ENCODE measurements around the gene TNS1. TPM values are rescaled to one million over a fixed set of nuclear protein-coding genes. Genes with fewer than 3 reads are reported as not detected.

The TNS1 gene
- total RNA-seq, 4 donors from 2014 or later = 23.1 to 156 (median 81.1) TPM

DNA sequence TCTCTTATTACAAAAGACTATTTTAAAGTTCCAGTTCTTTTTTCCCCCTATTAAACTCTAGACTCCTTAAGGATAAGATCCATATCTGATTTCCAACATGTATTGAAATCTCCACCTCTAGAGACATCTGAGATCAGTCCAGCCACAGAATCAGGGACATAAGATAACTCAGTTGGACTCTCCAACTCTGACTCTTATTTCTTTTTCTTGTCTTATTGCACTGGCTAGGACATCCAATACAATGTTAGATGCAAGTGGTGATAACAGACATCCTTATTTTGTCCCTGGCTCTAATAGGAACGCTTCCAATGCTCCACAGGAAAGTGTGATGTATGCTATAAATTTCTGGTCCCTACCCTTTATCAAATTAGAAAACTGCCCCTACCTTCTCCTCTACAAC is 158.1 kb downstream of the TNS1 start:
- Histone ChIP-seq H3K4me1 (no peaks in the 10 kb centered on the region), H3K27ac (no peak overlapping the region), H3K9me3 (no peaks in the 10 kb centered on the region), H3K36me3 (peaks cover 0 to 23% (median 0%) of the 10 kb centered on the region in 3 donors), H3K27me3 (no peaks in the 10 kb centered on the region), H3K4me3 (no peak overlapping the region)
- no peak for TF ChIP-seq POLR2A (IDR thresholded peaks at IDR 0.05)
- TF ChIP-seq, protein P1, sequence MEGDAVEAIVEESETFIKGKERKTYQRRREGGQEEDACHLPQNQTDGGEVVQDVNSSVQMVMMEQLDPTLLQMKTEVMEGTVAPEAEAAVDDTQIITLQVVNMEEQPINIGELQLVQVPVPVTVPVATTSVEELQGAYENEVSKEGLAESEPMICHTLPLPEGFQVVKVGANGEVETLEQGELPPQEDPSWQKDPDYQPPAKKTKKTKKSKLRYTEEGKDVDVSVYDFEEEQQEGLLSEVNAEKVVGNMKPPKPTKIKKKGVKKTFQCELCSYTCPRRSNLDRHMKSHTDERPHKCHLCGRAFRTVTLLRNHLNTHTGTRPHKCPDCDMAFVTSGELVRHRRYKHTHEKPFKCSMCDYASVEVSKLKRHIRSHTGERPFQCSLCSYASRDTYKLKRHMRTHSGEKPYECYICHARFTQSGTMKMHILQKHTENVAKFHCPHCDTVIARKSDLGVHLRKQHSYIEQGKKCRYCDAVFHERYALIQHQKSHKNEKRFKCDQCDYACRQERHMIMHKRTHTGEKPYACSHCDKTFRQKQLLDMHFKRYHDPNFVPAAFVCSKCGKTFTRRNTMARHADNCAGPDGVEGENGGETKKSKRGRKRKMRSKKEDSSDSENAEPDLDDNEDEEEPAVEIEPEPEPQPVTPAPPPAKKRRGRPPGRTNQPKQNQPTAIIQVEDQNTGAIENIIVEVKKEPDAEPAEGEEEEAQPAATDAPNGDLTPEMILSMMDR (IDR thresholded peaks at IDR 0.05) = no peak
- no peak for DNase-seq

DNA sequence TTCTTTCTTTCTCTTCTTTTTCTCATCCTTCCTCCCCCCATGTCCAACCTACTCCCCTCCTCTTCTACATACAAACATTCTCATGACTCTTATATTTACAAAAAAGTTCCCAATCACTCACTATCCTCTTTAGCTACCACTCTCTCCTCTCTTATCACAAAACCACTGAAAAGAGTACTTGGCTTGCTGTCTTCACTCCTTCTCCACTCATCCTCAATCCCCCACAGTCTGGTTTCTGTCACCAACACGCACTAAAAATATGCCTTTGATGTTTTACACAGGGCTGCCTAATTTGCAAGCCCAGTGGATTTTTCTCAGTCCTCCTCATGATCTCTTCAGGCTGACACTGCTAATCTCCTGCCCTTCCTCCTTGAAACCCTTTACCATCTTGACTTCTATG is 159.5 kb downstream of the TNS1 start:
- H3K9me3 ChIP-seq = no peaks in the 10 kb centered on the region
- TF ChIP-seq POLR2A (IDR thresholded peaks at IDR 0.05) = no peak
- TF ChIP-seq, protein P1 (IDR thresholded peaks at IDR 0.05) = no peak
- H3K4me3 ChIP-seq = no peak overlapping the region
- DNase-seq = no peak
- H3K27me3 ChIP-seq = no peaks in the 10 kb centered on the region
- peaks cover 0 to 17% (median 0%) of the 10 kb centered on the region in 3 donors for H3K36me3 ChIP-seq
- peaks cover 0 to 4% (median 0%) of the 10 kb centered on the region in 4 donors for H3K4me1 ChIP-seq
- H3K27ac ChIP-seq = peak overlapping the region in 1 of 4 donors; percentile 12

DNA sequence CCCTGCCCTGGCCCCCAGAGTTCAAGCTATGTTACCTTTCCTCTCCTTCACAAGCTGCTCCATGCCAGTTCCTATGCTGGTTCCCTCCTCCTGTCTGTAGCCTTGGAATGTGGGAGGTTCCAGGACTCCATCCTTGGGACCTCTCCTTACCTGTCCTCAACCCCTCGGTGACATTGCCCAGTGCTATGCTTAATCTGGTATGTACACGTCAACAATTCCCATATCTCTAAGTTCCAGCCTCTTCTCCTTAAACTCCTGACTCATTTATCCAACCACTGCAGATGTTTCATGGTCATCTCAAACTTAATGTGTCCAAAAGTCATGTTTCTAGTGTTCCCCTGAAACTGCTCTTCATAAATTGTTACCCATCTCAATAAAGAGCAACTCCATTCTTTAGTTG is 160.8 kb downstream of the TNS1 start:
- no peak overlapping the region for H3K4me3 ChIP-seq
- peak overlapping the region in 1 of 4 donors; percentile 5 for H3K27ac ChIP-seq
- peaks cover 0 to 6% (median 0%) of the 10 kb centered on the region in 3 donors for H3K36me3 ChIP-seq
- TF ChIP-seq POLR2A (IDR thresholded peaks at IDR 0.05) = no peak
- TF ChIP-seq, protein P1 (IDR thresholded peaks at IDR 0.05) = no peak
- no peak for DNase-seq
- peaks cover 0 to 11% (median 0%) of the 10 kb centered on the region in 4 donors for H3K4me1 ChIP-seq
- no peaks in the 10 kb centered on the region for H3K9me3 ChIP-seq
- no peaks in the 10 kb centered on the region for H3K27me3 ChIP-seq

DNA sequence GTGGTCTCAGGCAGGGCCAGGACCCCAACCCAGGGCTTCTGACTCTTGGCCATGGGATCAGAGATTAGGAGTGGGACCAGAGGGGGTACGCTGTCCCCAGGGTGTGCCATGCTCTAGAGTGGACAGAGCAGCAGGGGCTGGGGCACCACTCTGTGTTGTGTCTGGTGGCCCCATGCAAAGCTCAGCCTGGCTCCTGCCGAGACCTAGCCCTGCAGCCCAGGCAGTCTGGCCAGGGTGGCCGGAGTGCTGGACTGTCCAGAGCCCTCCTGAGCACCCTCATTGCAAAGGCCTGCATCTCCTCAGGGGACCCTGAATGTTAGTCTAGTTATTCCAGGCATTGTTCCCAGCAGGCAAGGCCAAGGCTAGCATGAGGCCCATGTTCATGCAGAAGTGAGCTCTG is 162.3 kb downstream of the TNS1 start:
- Histone ChIP-seq H3K36me3 (peaks cover 0 to 4% (median 0%) of the 10 kb centered on the region in 3 donors), H3K27me3 (no peaks in the 10 kb centered on the region), H3K9me3 (no peaks in the 10 kb centered on the region), H3K4me3 (no peak overlapping the region), H3K4me1 (peaks cover 0 to 14% (median 0%) of the 10 kb centered on the region in 4 donors), H3K27ac (no peak overlapping the region)
- no peak for DNase-seq
- TF ChIP-seq, protein P1 (IDR thresholded peaks at IDR 0.05) = no peak
- no peak for TF ChIP-seq POLR2A (IDR thresholded peaks at IDR 0.05)

DNA sequence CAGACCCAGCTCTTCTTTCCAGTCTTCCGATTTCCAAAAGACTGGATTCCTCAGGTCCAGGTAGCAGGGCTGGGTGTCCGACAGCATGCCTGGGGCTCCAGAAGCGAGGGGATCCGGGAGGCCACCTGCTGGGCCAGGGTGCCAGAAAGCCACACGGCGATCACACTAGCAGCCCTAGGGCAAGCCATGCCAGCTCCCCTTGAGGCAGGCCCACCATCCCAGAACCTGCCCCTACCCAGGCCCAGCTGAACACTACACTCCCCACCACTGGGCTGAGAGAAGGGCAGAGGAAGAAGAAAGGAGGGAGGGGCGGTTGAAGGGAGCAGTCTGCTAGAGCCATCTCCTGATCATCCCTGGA is 163.1 kb downstream of the TNS1 start:
- Histone ChIP-seq H3K27me3 (no peaks in the 10 kb centered on the region), H3K4me1 (peaks cover 0 to 14% (median 0%) of the 10 kb centered on the region in 4 donors), H3K4me3 (no peak overlapping the region), H3K36me3 (peaks cover 0 to 7% (median 0%) of the 10 kb centered on the region in 3 donors), H3K27ac (peak overlapping the region in 1 of 4 donors; percentile 82), H3K9me3 (no peaks in the 10 kb centered on the region)
- no peak for TF ChIP-seq POLR2A (IDR thresholded peaks at IDR 0.05)
- TF ChIP-seq, protein P1 (IDR thresholded peaks at IDR 0.05) = no peak
- no peak for DNase-seq

All from Peyer's patch (tissue), 4 donors.